HCT116 (cell line): ENCODE data around the gene RAPGEF1. TPM values are rescaled to one million over a fixed set of nuclear protein-coding genes. Genes with fewer than 3 reads are reported as not detected.

ENCODE experiments used
- ATAC-seq: fragments of 200-7000 bp; cut with Tn5 transposase; 2 replicates; pipeline ENCODE4 v1.9.1; 2020; ENCODE audit warnings: mild to moderate bottlenecking, moderate library complexity
- BruUV-seq: library from RNA; stranded (reverse); fragments of 400-500 nt; replicated peaks from 2 replicates; lab custom pipeline; 2021; lab: Mats Ljungman, UMichigan
- CTCF ChIA-PET: fragments of 300-600 bp; sonication (Branson Sonifier 250); formaldehyde crosslinking; loops from one replicate; lab custom pipeline; 2021; ENCODE audit warnings: antibody characterized with exemption; lab: Charles Lee
- POLR2A ChIA-PET: fragments of 300-600, 350-600 bp; sonication (Branson Sonifier 250); formaldehyde crosslinking; loops from one replicate; lab custom pipeline; 2021; ENCODE audit warnings: antibody characterized with exemption; lab: Charles Lee
- RAD21 ChIA-PET, 2 experiments: fragments of 300-600 bp; sonication (Branson Sonifier 250); formaldehyde crosslinking; loops; one replicate each; lab custom pipeline; 2023; ENCODE audit warnings: low total read pairs in 2 of 2; ENCODE audit not compliant: uncharacterized antibody in 2 of 2, unreplicated experiment in 2 of 2, low non-redundant PET in 1 of 2; lab: Charles Lee
- DNase-seq: peaks from one replicate; pipeline ENCODE4 v3.0.0-alpha.2; 2010; ENCODE audit warnings: low read depth, low spot score
- H2AFZ ChIP-seq: fragments of 200-600 bp; shearing (Covaris generic), sonication (generic); 2 replicates; pipeline ENCODE4 v1.6.1; 2017; ENCODE audit warnings: low read depth, mixed run types, mixed read lengths, antibody characterized with exemption, low read length; ENCODE audit not compliant: poor library complexity, severe bottlenecking
- H3K27ac ChIP-seq: 2 replicates; pipeline ENCODE4 v1.5.1; 2012; ENCODE audit warnings: low read depth, low read length
- H3K27me3 ChIP-seq: fragments of 200-600 bp; sonication (generic); 2 replicates; pipeline ENCODE4 v1.6.1; 2016; ENCODE audit warnings: mixed run types, low read length, mixed read lengths; ENCODE audit not compliant: insufficient read depth
- H3K36me3 ChIP-seq, 2 experiments: fragments of 200-500 bp in 1 of 2; fragments of 200-600 bp in 1 of 2; sonication (Bioruptor generic) in 1 of 2; sonication (generic) in 1 of 2; 2 replicates each; pipeline versions ENCODE4 v1.5.1 to v1.6.1; 2014 to 2016; ENCODE audit warnings: low read length in 2 of 2, inconsistent platforms in 1 of 2, mixed read lengths in 1 of 2, mixed run types in 1 of 2; ENCODE audit not compliant: insufficient read depth in 2 of 2, control insufficient read depth in 1 of 2
- H3K4me1 ChIP-seq, 2 experiments: fragments of 200-600 bp in 1 of 2; sonication (generic) in 1 of 2; 2 replicates each; pipeline versions ENCODE4 v1.5.1 to v1.6.1; 2012 to 2017; ENCODE audit warnings: low read length in 2 of 2, inconsistent platforms in 1 of 2, mild to moderate bottlenecking in 1 of 2, mixed read lengths in 1 of 2, mixed run types in 1 of 2, moderate library complexity in 1 of 2; ENCODE audit not compliant: insufficient read depth in 2 of 2, control insufficient read depth in 1 of 2
- H3K4me2 ChIP-seq: fragments of 200-600 bp; sonication (generic); 2 replicates; pipeline ENCODE4 v1.6.1; 2017; ENCODE audit warnings: mixed run types, low read length, mixed read lengths
- H3K4me3 ChIP-seq, 2 experiments: fragments of 200-600 bp in 1 of 2; sonication (generic) in 1 of 2; replicated peaks in 1 of 2; 2 replicates each; pipeline ENCODE4 v1.5.1; 2011 to 2016; ENCODE audit warnings: low read length in 2 of 2, control low read depth in 1 of 2, low read depth in 1 of 2, mild to moderate bottlenecking in 1 of 2, mixed read lengths in 1 of 2, mixed run types in 1 of 2
- H3K79me2 ChIP-seq: fragments of 200-600 bp; sonication (generic); 2 replicates; pipeline ENCODE4 v1.6.1; 2017; ENCODE audit warnings: mild to moderate bottlenecking, mixed run types, low read length, moderate library complexity, mixed read lengths; ENCODE audit not compliant: insufficient read depth
- H3K9ac ChIP-seq: fragments of 200-600 bp; sonication (generic); 2 replicates; pipeline ENCODE4 v1.6.1; 2016; ENCODE audit warnings: low read length, mixed read lengths
- H3K9me2 ChIP-seq: fragments of 200-600 bp; sonication (generic), shearing (Covaris generic); 2 replicates; pipeline ENCODE4 v1.6.1; 2017; ENCODE audit warnings: mixed run types, mild to moderate bottlenecking, moderate library complexity; ENCODE audit not compliant: insufficient read depth
- H3K9me3 ChIP-seq, 2 experiments: fragments of 200-500 bp in 1 of 2; fragments of 200-600 bp in 1 of 2; sonication (Bioruptor generic) in 1 of 2; sonication (generic) in 1 of 2; 2 replicates each; pipeline ENCODE4 v1.6.1; 2014 to 2017; ENCODE audit warnings: low read length in 2 of 2, mixed read lengths in 2 of 2, inconsistent platforms in 1 of 2, low read depth in 1 of 2, mild to moderate bottlenecking in 1 of 2, mixed run types in 1 of 2, moderate library complexity in 1 of 2; ENCODE audit not compliant: control insufficient read depth in 1 of 2, insufficient read depth in 1 of 2
- H4K20me1 ChIP-seq: fragments of 200-600 bp; sonication (generic), shearing (Covaris generic); 2 replicates; pipeline ENCODE4 v1.6.1; 2017; ENCODE audit warnings: mixed run types, mild to moderate bottlenecking, moderate library complexity; ENCODE audit not compliant: insufficient read depth
- CBX3 ChIP-seq: IDR thresholded peaks from 2 replicates; pipeline ENCODE4 v1.6.1; 2012; ENCODE audit warnings: low read depth
- CEBPB ChIP-seq: IDR thresholded peaks from 2 replicates; pipeline ENCODE4 v1.6.1; 2012; ENCODE audit warnings: low read depth
- EGR1 ChIP-seq: IDR thresholded peaks from 2 replicates; pipeline ENCODE4 v1.6.1; 2012; ENCODE audit warnings: low read depth
- EZH2 ChIP-seq: fragments of 200-600 bp; sonication (generic); IDR thresholded peaks from 2 replicates; pipeline ENCODE4 v1.6.1; 2017; ENCODE audit warnings: antibody characterized with exemption, mixed run types
- EZH2phosphoT487 ChIP-seq: fragments of 200-600 bp; IDR thresholded peaks from 2 replicates; pipeline ENCODE4 v1.6.1; 2018; ENCODE audit warnings: antibody characterized with exemption, borderline replicate concordance
- FOSL1 ChIP-seq: IDR thresholded peaks from 2 replicates; pipeline ENCODE4 v1.6.1; 2012; ENCODE audit warnings: low read depth
- POLR2A ChIP-seq: IDR thresholded peaks from 2 replicates; pipeline ENCODE4 v1.7.0; 2011; ENCODE audit warnings: borderline replicate concordance; ENCODE audit not compliant: insufficient read depth, insufficient read length; ENCODE audit errors: extremely low read depth
- POLR2AphosphoS5 ChIP-seq: IDR thresholded peaks from 2 replicates; pipeline ENCODE4 v1.6.1; 2011; ENCODE audit warnings: mild to moderate bottlenecking, low read depth, low read length, moderate library complexity
- TCF7L2 ChIP-seq: IDR thresholded peaks from 2 replicates; pipeline ENCODE4 v1.7.0; 2011; ENCODE audit warnings: borderline replicate concordance, inconsistent platforms; ENCODE audit not compliant: insufficient read depth, insufficient read length; ENCODE audit errors: extremely low read depth
- YY1 ChIP-seq: IDR thresholded peaks from 2 replicates; pipeline ENCODE4 v1.6.1; 2011; ENCODE audit warnings: low read length, low read depth, moderate library complexity, mild to moderate bottlenecking; ENCODE audit not compliant: insufficient replicate concordance; ENCODE audit errors: extremely low read depth
- ZFX ChIP-seq: fragments of 450-650 bp; IDR thresholded peaks from 2 replicates; pipeline ENCODE4 v1.6.1; 2017
- intact Hi-C: fragments of 100-400 bp; cut with micrococcal nuclease; formaldehyde crosslinking; loops from 2 replicates; pipeline ENCODE4 v1.10.0; 2022
- total RNA-seq: library from RNA; stranded (reverse); gene quantifications from one replicate; pipeline ENCODE4 v1.2.1, GENCODE V29; 2021; ENCODE audit not compliant: unreplicated experiment
- TF ChIP-seq, protein P1 (sequence below), 3 experiments: fragments of 200-600 bp in 1 of 3; sonication (generic) in 1 of 3; IDR thresholded peaks in 2 of 3; conservative IDR thresholded peaks in 1 of 3; 2 replicates each; pipeline ENCODE4 v1.5.1; 2012 to 2017; ENCODE audit warnings: low read depth in 2 of 3, low read length in 2 of 3, antibody characterized with exemption in 1 of 3, borderline replicate concordance in 1 of 3, control low read depth in 1 of 3, mild to moderate bottlenecking in 1 of 3, mixed read lengths in 1 of 3, mixed run types in 1 of 3, moderate library complexity in 1 of 3; ENCODE audit not compliant: insufficient read depth in 1 of 3
- TF ChIP-seq, protein P2 (sequence below): IDR thresholded peaks from 2 replicates; pipeline ENCODE4 v1.6.1; 2012
- TF ChIP-seq, protein P3 (sequence below): IDR thresholded peaks from 2 replicates; pipeline ENCODE4 v1.6.1; 2012; ENCODE audit warnings: low read depth

RAPGEF1 gene
- total RNA-seq, 1 experiment from 2014 or later: 43.0 TPM

DNA sequence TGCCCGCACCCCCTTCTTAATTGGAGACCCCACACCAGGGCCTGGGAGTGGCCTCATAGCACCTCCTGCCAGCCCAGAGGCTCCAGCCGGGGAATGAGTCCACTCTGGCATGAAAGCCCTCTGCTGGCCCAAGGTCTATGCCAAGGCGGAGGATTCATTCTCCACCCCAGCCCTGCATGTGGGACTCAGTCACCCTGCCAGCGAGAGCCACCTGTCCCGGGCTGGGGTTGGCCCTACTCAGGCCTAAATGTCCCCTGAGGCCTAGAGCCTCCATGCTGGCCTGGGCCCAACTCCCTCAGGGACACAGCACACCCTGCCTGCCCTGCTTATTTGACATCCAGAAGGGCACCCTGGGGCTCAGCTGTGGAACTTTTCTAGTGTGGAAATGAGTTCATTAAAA lies 1.0 kb upstream of the RAPGEF1 start:
- Histone ChIP-seq H3K27ac (no peak overlapping the region), H3K9me2 (no peaks in the 10 kb centered on the region), H3K9me3 (0 out of 4 replicates have a peak, but pooled peaks cover 0 to 3% of the 10 kb centered on the region in 2 experiments), H3K36me3 (0 out of 4 replicates have a peak, but pooled peaks cover 0 to 3% of the 10 kb centered on the region in 2 experiments), H3K27me3 (no peaks in the 10 kb centered on the region), H3K4me1 (peaks cover 5 to 17% of the 10 kb centered on the region in 2 experiments), H3K9ac (no peak overlapping the region), H2AFZ (no peak overlapping the region), H3K79me2 (peaks cover 32% of the 10 kb centered on the region), H3K4me3 (no peak overlapping the region), H3K4me2 (no peak overlapping the region), H4K20me1 (no peaks in the 10 kb centered on the region)
- BruUV-seq: no TSS peak
- intact Hi-C loops: loop anchor here (1.0 kb wide), 1 partner anchor 150 kb away; no protein-coding TSS in a partner anchor
- ChIA-PET RAD21 (no interaction called here), POLR2A (no interaction called here), CTCF (interaction anchor here (1.3 to 1.8 kb wide), 2 partner anchors 18 to 149 kb away, joined by 4 to 7 read pairs; no protein-coding TSS in a partner anchor)
- ATAC-seq (no peak), DNase-seq (no peak)
- TF ChIP-seq EGR1 (no peak), POLR2A (no peak), EZH2 (no peak), ZFX (no peak), YY1 (no peak), FOSL1 (no peak), POLR2AphosphoS5 (no peak), CEBPB (no peak), CBX3 (no peak), TCF7L2 (no peak), EZH2phosphoT487 (no peak)
- TF ChIP-seq, protein P1, sequence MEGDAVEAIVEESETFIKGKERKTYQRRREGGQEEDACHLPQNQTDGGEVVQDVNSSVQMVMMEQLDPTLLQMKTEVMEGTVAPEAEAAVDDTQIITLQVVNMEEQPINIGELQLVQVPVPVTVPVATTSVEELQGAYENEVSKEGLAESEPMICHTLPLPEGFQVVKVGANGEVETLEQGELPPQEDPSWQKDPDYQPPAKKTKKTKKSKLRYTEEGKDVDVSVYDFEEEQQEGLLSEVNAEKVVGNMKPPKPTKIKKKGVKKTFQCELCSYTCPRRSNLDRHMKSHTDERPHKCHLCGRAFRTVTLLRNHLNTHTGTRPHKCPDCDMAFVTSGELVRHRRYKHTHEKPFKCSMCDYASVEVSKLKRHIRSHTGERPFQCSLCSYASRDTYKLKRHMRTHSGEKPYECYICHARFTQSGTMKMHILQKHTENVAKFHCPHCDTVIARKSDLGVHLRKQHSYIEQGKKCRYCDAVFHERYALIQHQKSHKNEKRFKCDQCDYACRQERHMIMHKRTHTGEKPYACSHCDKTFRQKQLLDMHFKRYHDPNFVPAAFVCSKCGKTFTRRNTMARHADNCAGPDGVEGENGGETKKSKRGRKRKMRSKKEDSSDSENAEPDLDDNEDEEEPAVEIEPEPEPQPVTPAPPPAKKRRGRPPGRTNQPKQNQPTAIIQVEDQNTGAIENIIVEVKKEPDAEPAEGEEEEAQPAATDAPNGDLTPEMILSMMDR (IDR thresholded peaks at IDR 0.05 in 2 of 3, conservative IDR thresholded peaks at IDR 0.05 in 1 of 3; ENCODE audit: borderline replicate concordance in 1 of 3, insufficient read depth in 1 of 3, low read depth in 2 of 3, low read length in 2 of 3): no peak
- TF ChIP-seq, protein P2, sequence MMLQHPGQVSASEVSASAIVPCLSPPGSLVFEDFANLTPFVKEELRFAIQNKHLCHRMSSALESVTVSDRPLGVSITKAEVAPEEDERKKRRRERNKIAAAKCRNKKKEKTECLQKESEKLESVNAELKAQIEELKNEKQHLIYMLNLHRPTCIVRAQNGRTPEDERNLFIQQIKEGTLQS: no peak
- TF ChIP-seq, protein P3, sequence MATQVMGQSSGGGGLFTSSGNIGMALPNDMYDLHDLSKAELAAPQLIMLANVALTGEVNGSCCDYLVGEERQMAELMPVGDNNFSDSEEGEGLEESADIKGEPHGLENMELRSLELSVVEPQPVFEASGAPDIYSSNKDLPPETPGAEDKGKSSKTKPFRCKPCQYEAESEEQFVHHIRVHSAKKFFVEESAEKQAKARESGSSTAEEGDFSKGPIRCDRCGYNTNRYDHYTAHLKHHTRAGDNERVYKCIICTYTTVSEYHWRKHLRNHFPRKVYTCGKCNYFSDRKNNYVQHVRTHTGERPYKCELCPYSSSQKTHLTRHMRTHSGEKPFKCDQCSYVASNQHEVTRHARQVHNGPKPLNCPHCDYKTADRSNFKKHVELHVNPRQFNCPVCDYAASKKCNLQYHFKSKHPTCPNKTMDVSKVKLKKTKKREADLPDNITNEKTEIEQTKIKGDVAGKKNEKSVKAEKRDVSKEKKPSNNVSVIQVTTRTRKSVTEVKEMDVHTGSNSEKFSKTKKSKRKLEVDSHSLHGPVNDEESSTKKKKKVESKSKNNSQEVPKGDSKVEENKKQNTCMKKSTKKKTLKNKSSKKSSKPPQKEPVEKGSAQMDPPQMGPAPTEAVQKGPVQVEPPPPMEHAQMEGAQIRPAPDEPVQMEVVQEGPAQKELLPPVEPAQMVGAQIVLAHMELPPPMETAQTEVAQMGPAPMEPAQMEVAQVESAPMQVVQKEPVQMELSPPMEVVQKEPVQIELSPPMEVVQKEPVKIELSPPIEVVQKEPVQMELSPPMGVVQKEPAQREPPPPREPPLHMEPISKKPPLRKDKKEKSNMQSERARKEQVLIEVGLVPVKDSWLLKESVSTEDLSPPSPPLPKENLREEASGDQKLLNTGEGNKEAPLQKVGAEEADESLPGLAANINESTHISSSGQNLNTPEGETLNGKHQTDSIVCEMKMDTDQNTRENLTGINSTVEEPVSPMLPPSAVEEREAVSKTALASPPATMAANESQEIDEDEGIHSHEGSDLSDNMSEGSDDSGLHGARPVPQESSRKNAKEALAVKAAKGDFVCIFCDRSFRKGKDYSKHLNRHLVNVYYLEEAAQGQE: no peak
